HG02981 (cell line): ENCODE measurements around the gene OPN4.

Experiments
- ATAC-seq: cut with Tn5 transposase; IDR thresholded peaks from one replicate; pipeline ENCODE4 v1.9.1; 2021; ENCODE audit warnings: mild to moderate bottlenecking, moderate library complexity; ENCODE audit not compliant: unreplicated experiment

Gene OPN4

GRCh38 chr10:86647773-86648703 lies 6.3 kb upstream of the OPN4 start:
- ATAC-seq = no peak

- ATAC-seq = no peak
Observed at GRCh38 chr10:86648704-86649427, 5.5 kb upstream of the OPN4 start.

- ATAC-seq = no peak
Observed at GRCh38 chr10:86649471-86650150, 4.7 kb upstream of the OPN4 start.

- no peak for ATAC-seq
Observed at GRCh38 chr10:86650151-86650550, 4.2 kb upstream of the OPN4 start.

- ATAC-seq = no peak
Observed at GRCh38 chr10:86651021-86651471, 3.3 kb upstream of the OPN4 start.

GRCh38 chr10:86651631-86652331 lies 2.6 kb upstream of the OPN4 start:
- no peak for ATAC-seq

GRCh38 chr10:86652361-86653202 lies 1.8 kb upstream of the OPN4 start:
- ATAC-seq = no peak

GRCh38 chr10:86653379-86653778 lies 968 bp upstream of the OPN4 start:
- ATAC-seq = no peak

- ATAC-seq = no peak
Observed at GRCh38 chr10:86653987-86654386, 360 bp upstream of the OPN4 start.

GRCh38 chr10:86655173-86655540 lies 810 bp downstream of the OPN4 start:
- ATAC-seq = no peak

GRCh38 chr10:86655596-86655995 lies 1.2 kb downstream of the OPN4 start:
- ATAC-seq = no peak

GRCh38 chr10:86657011-86657395 lies 2.7 kb downstream of the OPN4 start:
- ATAC-seq = no peak

GRCh38 chr10:86657396-86658011 lies 3.2 kb downstream of the OPN4 start:
- no peak for ATAC-seq

- no peak for ATAC-seq
Observed at GRCh38 chr10:86658261-86658741, 4.0 kb downstream of the OPN4 start.

- no peak for ATAC-seq
Observed at GRCh38 chr10:86658751-86659150, 4.4 kb downstream of the OPN4 start.

GRCh38 chr10:86659161-86659691 lies 4.9 kb downstream of the OPN4 start:
- ATAC-seq = no peak

GRCh38 chr10:86659721-86660453 lies 5.5 kb downstream of the OPN4 start:
- no peak for ATAC-seq
